HG02852 (cell line): Measurements from ENCODE around the gene LASP1NB.
"Not testable (repeated sequence)": the region's sequence is repeated elsewhere in the genome, so short reads cannot be mapped to it uniquely, and the experiment has no call there.

Source experiments
- ATAC-seq: cut with Tn5 transposase; IDR thresholded peaks from one replicate; pipeline ENCODE4 v1.9.1; 2021; ENCODE audit warnings: mild to moderate bottlenecking, moderate library complexity; ENCODE audit not compliant: unreplicated experiment

LASP1NB gene

GRCh38 chr17:38959508-38959907, 34.1 kb downstream of the LASP1NB start:
- no peak for ATAC-seq

- no peak for ATAC-seq
These were observed 35.0 kb downstream of the LASP1NB start for GRCh38 chr17:38960402-38960801.

- ATAC-seq: no peak
These were observed 36.0 kb downstream of the LASP1NB start for GRCh38 chr17:38961413-38961812.

DNA sequence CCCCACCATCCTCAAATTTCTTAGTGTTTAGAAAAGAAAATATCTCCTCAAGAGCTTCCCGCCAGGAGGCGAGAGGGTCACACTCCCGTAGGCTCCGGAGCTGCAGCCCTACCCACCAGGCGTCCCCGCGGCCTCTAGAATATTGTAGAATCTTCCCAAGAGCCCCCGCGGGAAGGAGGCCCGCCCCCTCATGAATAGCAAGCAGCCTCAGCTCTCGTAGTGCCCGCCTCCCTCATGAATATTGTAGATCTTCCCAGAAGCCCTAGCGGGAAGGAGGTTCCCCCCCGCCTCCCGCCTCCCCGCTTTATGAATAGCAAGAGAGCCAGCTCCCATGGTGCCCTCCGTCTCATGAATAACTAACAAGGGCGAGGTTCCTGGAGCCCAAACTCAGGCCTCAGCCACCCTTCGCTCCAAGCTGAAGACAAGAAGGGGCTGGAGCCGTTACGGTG, 41.9 kb downstream of the LASP1NB start, which contains the start of gene FBXO47:
Gene FBXO47, minus strand, starts transcription at position 114 of the 449 bp plus-strand sequence. CDS start 4,378 bp downstream, outside the sequence.
- no peak for ATAC-seq

DNA sequence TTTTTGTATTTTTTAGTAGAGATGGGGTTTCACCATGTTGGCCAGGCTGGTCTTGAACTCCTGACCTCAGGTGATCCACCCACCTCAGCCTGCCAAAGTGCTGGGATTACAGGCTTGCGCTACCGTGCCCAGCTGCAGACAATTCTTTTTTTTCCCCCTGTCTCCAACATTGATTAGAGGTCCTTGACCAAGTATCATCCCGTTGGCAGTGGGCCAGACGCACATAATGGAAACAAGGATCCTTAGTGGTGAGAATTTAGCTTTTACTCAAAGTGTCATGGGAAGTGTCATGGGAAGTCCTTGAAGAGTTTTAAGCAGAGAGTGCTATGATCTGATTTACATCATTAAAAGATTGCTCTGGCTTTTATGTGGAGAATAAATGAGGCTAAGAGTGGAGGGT, 43.9 kb downstream of the LASP1NB start:
- ATAC-seq: no peak

DNA sequence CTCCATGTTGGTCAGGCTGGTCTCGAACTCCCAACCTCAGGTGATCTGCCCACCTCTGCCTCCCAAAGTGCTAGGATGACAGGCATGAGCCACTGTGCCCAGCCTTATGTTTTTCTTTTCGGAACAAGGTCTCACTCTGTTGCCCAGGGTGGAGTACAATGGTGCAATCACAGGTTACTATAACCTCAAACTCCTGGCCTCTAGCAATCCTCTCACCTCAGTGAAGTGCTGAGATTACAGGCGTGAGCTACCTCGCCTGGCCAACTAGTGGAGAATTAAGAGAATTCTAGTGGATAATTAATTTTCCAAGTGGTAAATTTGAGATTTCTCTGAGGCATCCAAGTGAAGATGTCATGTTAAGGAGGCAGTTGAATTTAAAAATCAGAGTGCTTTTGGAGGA, 44.7 kb downstream of the LASP1NB start:
- ATAC-seq: no peak

GRCh38 chr17:38970804-38971203, 45.4 kb downstream of the LASP1NB start:
- ATAC-seq: no peak

DNA sequence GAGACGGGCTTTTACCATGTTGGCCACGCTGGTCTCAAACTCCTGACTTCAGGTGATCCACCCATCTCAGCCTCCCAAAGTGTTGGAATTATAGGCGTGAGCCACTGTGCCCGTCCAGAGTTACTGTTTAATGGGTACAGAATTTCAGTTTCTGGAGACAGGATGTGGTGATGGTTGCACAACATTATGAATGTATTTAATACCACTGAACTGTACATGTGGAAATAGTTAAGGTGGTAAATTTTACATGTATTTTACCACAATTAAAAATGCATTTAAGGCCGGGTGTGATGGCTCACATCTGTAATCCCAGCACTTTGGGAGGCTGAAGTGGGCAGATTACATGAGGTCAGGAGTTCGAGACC, 50.8 kb downstream of the LASP1NB start:
- not testable (repeated sequence) for ATAC-seq

- no peak for ATAC-seq
These were observed 52.8 kb downstream of the LASP1NB start for GRCh38 chr17:38978180-38978579.
